Activated CD8-positive, alpha-beta T cell treated with anti-CD3 and anti-CD28 coated beads, Interleukin-2, amount 10 ng/mL, durations not matched to agents 7 days and 5 days (primary cell): ENCODE results near the gene RICTOR. TPM values are rescaled to one million over a fixed set of nuclear protein-coding genes. Genes with fewer than 3 reads are reported as not detected.

ENCODE experiments used
- ATAC-seq: fragments of 150-1000 bp; cut with Tn5 transposase; one replicate; pipeline ENCODE4 v1.10.0; 2021; ENCODE audit warnings: moderate library complexity
- CTCF ChIA-PET: fragments of 350-600 bp; sonication (Branson Sonifier 250); formaldehyde crosslinking; loops from one replicate; lab custom pipeline; 2021; ENCODE audit warnings: antibody characterized with exemption; lab: Charles Lee
- POLR2A ChIA-PET: fragments of 350-600 bp; sonication (Branson Sonifier 250); formaldehyde crosslinking; loops from one replicate; lab custom pipeline; 2021; ENCODE audit warnings: antibody characterized with exemption; lab: Charles Lee
- DNase-seq: peaks from one replicate; pipeline ENCODE4 v3.0.0-alpha.2; 2020
- H3K27ac Mint-ChIP-seq: one replicate; pipeline ENCODE4 v1.8.0; 2021; ENCODE audit warnings: mild to moderate bottlenecking, mixed read lengths
- H3K27me3 Mint-ChIP-seq: one replicate; pipeline ENCODE4 v1.8.0; 2021; ENCODE audit warnings: low read depth, mixed read lengths
- H3K36me3 Mint-ChIP-seq: one replicate; pipeline ENCODE4 v1.8.0; 2021; ENCODE audit warnings: low read depth, mixed read lengths
- H3K4me1 Mint-ChIP-seq: one replicate; pipeline ENCODE4 v1.8.0; 2021; ENCODE audit warnings: low read depth, mixed read lengths
- H3K4me3 Mint-ChIP-seq: one replicate; pipeline ENCODE4 v1.8.0; 2021; ENCODE audit warnings: mild to moderate bottlenecking, mixed read lengths
- H3K9me3 Mint-ChIP-seq: one replicate; pipeline ENCODE4 v1.8.0; 2022; ENCODE audit warnings: mixed read lengths; ENCODE audit not compliant: insufficient read depth
- total RNA-seq, 2 experiments: library from RNA; stranded (reverse); gene quantifications; one replicate each; pipeline ENCODE4 v1.2.3, GENCODE V29; 2021

RICTOR gene
- total RNA-seq, 2 experiments from 2014 or later: 38.8 to 41.6 TPM

DNA sequence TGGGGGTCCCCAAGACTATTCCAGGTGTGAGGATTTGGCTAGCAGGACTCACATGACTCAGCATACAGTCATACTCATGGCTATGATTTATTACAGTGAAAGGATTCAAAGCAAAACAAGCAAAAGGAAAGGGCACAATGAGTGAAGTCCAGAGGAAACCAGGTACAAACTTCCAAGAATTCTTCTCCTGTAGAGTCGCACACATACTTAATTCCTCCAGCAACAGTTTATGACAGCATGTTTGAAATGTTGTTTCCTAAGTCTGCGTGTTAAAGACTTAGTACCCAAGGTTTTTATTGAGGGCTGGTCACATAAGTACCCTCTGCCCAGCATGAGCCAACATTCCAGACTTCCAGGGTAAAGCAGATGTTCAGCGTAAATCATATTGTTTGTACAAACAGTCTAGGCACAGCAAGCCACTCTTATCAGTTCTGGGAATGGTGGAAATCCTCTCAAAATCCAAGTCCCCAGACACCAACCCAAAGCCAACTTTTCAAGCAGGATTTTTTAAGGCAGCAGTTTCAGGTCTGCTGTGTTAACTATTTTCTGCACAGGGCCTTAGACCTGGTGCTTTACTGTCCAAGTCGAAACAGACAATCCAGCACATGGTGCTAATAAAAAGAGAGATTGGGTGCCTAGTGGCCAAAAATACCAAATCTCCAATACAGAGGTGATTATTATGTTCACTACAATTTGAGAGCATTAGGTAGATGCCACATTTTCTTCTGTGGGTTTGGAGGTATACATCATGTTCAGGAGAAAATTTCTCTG, 18.6 kb upstream of the RICTOR start:
- no peaks in the 10 kb centered on the region for H3K9me3 Mint-ChIP-seq
- peaks cover 29% of the 10 kb centered on the region for H3K27me3 Mint-ChIP-seq
- H3K27ac Mint-ChIP-seq: no peak overlapping the region
- no peak for ATAC-seq
- DNase-seq: no peak
- H3K4me1 Mint-ChIP-seq: no peaks in the 10 kb centered on the region
- ChIA-PET POLR2A (no interaction called here), CTCF (interaction anchor here (4.1 kb wide), 1 partner anchor 12 kb away, joined by 14 read pairs; no protein-coding TSS in a partner anchor)
- no peaks in the 10 kb centered on the region for H3K36me3 Mint-ChIP-seq
- H3K4me3 Mint-ChIP-seq: no peak overlapping the region

DNA sequence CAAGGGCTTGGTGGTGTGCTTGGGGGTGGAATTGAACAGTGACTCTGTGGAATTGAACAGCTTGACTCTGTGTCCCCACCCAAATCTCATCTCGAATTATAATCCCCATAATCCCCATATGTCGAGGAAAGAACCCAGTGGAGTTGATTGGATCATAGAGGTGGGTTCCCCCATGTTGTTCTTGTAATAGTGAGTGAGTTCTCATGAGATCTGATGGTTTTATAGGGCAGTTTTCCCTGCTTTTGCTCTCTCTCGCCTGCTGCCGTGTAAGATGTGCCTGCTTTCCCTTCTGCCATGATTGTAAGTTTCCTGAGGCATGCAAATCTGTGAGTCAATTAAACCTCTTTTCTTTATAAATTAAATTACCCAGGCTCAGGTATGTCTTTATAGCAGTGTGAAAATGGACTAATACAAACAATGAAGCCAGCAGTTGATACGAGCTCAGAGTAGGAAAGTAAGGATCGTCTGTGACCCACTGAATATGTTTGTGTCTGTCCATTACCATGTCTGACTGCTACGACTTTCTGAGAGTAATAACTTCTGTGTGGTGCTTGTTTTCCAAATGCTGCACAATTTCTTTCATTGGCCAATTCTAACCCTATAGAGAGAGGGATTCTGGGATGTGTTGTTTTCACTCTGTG, 17.9 kb upstream of the RICTOR start:
- H3K27ac Mint-ChIP-seq: no peak overlapping the region
- CTCF ChIA-PET: interaction anchor here (0.6 to 4.1 kb wide), 2 partner anchors 11 to 191 kb away, joined by 3 to 14 read pairs; no protein-coding TSS in a partner anchor
- H3K27me3 Mint-ChIP-seq: peaks cover 31% of the 10 kb centered on the region
- ATAC-seq (no peak), DNase-seq (no peak)
- H3K4me3 Mint-ChIP-seq: no peak overlapping the region
- peaks cover under 1% of the 10 kb centered on the region for H3K4me1 Mint-ChIP-seq
- no peaks in the 10 kb centered on the region for H3K36me3 Mint-ChIP-seq
- no peaks in the 10 kb centered on the region for H3K9me3 Mint-ChIP-seq
- POLR2A ChIA-PET: no interaction called here

DNA sequence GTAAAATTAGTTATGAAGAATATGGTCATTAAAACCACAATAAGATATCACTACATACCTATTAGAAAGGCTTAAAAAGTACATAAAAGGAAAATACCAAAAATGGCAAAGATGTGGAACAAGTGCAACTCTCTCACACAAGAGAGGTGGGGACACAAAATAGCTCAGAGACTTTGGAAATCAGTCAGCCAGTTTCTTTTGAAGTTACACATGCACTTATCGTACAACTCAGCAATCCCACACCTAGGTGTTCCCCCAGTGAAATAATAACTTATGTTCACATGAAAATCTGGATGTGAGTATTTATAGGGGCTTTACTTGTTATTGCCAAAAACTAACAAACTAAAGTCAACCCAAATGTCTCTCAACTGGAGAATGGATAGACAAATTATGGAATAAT, 9.8 kb upstream of the RICTOR start:
- Mint-ChIP-seq H3K36me3 (no peaks in the 10 kb centered on the region), H3K27ac (no peak overlapping the region), H3K4me3 (no peak overlapping the region), H3K9me3 (no peaks in the 10 kb centered on the region), H3K4me1 (peaks cover 7% of the 10 kb centered on the region), H3K27me3 (peaks cover 32% of the 10 kb centered on the region)
- ChIA-PET CTCF (no interaction called here), POLR2A (no interaction called here)
- ATAC-seq: no peak
- DNase-seq: no peak

DNA sequence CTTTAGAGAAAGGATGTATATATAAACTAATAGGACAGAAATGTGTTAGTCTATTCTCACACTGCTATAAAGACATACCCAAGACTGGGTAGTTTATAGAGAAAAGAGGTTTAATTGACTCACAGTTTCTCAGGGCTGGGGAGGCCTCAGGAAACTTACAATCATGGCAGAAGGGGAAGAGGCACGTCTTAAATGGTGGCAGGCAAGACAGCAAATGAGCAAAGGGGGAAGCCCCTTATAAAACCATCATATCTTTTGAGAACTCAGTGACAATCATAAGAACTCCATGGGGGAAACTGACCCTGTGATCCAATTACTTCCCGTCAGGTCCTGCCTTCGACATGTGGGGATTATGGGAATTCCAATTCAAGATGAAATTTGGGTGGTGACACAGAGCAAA, 8.8 kb upstream of the RICTOR start:
- Mint-ChIP-seq H3K4me1 (peaks cover 7% of the 10 kb centered on the region), H3K36me3 (no peaks in the 10 kb centered on the region), H3K27ac (no peak overlapping the region), H3K27me3 (peaks cover 27% of the 10 kb centered on the region), H3K9me3 (no peaks in the 10 kb centered on the region), H3K4me3 (no peak overlapping the region)
- ChIA-PET CTCF (no interaction called here), POLR2A (no interaction called here)
- ATAC-seq: no peak
- DNase-seq: no peak

DNA sequence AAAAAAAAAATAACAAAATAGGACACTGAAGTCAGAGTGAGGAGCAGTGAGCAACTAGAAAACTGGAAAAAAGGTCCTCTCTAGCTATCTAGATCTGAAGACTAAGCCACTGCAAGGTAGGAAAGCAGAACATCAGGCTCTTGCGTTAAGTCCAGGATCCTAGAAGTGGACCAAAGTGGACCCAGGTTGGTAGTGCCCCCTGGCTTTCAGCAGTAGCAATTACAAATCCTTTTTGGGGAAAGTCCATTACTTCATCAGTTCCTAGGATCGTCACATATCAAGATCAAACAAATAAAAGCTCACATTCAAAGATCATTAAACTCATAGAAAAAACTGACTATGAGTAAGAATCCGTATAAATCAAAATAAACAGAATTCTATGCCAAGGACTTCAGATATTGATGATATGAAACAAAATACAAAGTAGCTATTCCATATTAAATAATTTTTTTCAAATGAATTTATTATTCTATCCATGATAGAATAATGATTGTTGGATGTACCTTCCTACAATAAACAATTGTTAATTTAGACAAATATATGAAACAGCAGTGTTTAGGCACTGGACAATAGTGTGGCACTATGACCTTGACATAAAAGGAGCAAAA, 6.5 kb upstream of the RICTOR start:
- Mint-ChIP-seq H3K4me3 (no peak overlapping the region), H3K9me3 (no peaks in the 10 kb centered on the region), H3K36me3 (no peaks in the 10 kb centered on the region), H3K27ac (no peak overlapping the region), H3K27me3 (peaks cover 29% of the 10 kb centered on the region), H3K4me1 (peaks cover 19% of the 10 kb centered on the region)
- ChIA-PET CTCF (interaction anchor here (0.7 to 4.1 kb wide), 53 partner anchors 9 to 639 kb away, joined by 3 to 22 read pairs (median 4); no protein-coding TSS in a partner anchor), POLR2A (no interaction called here)
- ATAC-seq: peak; percentile 47
- DNase-seq: peak; percentile 53

DNA sequence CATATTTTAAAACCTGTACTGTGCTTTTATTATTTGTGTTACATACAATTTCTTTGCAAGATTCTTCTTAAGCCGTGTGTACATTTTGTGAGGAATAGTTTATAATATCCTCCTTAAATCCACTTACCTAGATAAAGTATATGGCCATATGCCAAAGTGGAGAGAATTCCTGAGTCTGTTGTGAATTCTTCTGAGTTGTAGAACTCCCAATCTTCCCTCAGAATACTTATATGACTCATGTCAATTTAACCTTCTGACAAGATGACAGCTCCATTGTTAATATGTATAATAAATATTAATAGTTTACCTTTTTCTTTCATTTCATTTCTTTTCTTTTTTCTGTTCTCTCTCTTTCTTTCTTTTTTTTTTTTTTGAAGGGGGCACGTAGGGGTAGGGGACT, 6.0 kb upstream of the RICTOR start:
- ATAC-seq (no peak), DNase-seq (no peak)
- Mint-ChIP-seq H3K27me3 (peaks cover 29% of the 10 kb centered on the region), H3K36me3 (no peaks in the 10 kb centered on the region), H3K4me1 (peaks cover 23% of the 10 kb centered on the region), H3K9me3 (no peaks in the 10 kb centered on the region), H3K27ac (no peak overlapping the region), H3K4me3 (no peak overlapping the region)
- CTCF ChIA-PET: interaction anchor here (1.0 to 4.1 kb wide), 20 partner anchors 8 to 639 kb away, joined by 3 to 22 read pairs (median 8); no protein-coding TSS in a partner anchor
- POLR2A ChIA-PET: no interaction called here

DNA sequence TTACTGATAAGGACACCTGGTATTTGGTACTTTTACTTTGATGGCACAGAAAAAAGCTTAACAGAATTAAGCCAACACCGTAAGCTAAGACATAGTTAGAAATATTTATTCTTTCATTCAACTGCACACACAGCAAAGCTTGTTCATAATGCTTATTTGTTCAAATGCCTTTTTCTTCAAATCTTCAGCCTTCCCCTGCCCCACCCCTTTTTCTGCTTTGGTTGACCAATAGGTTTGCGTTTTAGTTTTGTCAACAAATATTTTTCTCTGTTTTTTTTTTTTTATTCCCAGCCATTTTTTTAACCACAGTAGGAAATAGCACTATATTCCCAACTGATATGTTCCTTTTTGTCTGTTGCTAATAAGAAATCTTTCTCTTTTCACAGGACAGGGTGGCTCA, 4.9 kb upstream of the RICTOR start:
- Mint-ChIP-seq H3K27me3 (peaks cover 29% of the 10 kb centered on the region), H3K27ac (no peak overlapping the region), H3K4me3 (no peak overlapping the region), H3K4me1 (peaks cover 23% of the 10 kb centered on the region), H3K36me3 (no peaks in the 10 kb centered on the region), H3K9me3 (no peaks in the 10 kb centered on the region)
- DNase-seq (no peak), ATAC-seq (no peak)
- ChIA-PET CTCF (interaction anchor here (0.8 to 4.1 kb wide), 4 partner anchors 68 to 138 kb away, joined by 3 to 22 read pairs (median 14); no protein-coding TSS in a partner anchor), POLR2A (no interaction called here)

DNA sequence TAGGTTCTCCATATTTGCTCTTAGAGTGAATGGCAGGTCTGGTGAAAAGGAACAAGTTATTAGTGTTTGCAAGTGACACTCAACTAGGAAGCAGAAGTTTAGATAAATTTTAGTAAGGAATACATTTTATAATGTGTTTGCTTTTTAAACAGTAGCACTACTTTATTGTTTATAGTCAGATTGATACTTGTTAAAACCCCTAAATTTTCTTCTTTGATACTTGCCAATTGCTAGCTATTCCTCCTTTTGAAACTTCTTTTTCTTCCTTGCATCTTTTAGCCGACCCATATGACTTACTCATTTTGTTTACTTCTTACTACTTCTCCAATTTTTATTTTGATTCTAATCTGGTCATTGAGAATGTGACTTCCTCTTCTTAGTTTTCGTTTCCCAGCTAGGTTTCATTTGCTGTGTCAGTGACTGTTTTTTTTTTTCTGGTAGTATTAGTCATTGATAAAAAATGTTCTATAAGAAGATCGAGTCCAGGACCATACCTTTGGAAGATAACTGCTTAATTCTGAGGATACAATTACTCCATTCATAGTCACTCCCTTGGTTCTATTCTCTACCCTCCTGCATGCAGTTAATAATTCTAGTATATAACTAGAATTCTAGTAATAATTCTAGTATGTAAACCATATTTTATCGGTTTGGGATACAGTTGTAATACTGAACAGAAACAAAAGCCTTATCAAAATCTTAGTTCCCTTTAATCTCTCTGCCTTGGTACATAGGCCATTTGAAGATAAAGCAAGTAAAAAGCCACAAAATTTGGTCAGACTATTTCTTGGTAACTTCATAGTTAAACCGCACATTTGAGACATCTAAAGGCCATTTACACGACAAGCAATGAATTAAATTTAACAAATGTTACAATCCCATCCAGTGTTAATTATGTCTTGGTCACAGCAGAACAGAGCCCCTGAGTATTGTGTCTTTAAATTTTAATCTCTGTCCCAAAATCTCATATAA, 2.8 kb upstream of the RICTOR start:
- Mint-ChIP-seq H3K27me3 (peaks cover 21% of the 10 kb centered on the region), H3K4me1 (peaks cover 27% of the 10 kb centered on the region), H3K9me3 (no peaks in the 10 kb centered on the region), H3K36me3 (peaks cover 9% of the 10 kb centered on the region), H3K4me3 (peak overlapping the region; percentile 38), H3K27ac (peak overlapping the region; percentile 14)
- ATAC-seq (no peak), DNase-seq (no peak)
- ChIA-PET CTCF (interaction anchor here (0.7 kb wide), 1 partner anchor 9 kb away, joined by 3 read pairs; no protein-coding TSS in a partner anchor), POLR2A (no interaction called here)

DNA sequence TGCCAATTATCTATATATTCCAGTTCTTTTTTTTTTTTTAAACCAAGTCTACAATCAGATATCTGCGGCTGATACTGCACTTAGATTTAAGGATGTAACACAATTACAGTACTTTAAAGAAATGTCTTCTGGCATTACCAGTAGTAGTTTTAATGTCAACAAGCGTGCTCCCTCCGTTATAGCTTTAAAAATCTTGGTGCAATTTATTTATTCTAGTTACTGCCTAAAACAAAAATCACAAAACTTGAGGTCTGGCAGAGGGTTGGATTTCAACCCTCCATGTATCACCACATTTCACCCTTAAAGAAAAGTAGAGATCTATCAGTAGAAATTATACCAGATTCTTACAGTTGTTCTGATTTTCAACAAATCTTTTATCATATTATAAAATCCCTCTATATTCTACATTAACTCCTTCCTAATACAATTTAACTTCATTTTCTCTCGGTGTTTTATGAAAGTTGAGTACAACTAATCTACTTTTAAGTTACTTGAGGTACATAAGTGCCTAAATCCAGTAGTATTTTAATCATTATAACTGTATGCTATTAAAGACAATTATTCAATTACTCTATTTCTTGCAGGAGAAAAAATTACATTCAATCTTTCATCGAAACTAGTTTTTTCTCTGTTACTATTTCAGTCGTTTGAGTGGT, 2.0 kb upstream of the RICTOR start:
- ChIA-PET POLR2A (no interaction called here), CTCF (no interaction called here)
- peaks cover 35% of the 10 kb centered on the region for H3K4me1 Mint-ChIP-seq
- no peak for ATAC-seq
- peak overlapping the region; percentile 1 for H3K4me3 Mint-ChIP-seq
- no peak for DNase-seq
- peaks cover 21% of the 10 kb centered on the region for H3K27me3 Mint-ChIP-seq
- no peaks in the 10 kb centered on the region for H3K9me3 Mint-ChIP-seq
- no peak overlapping the region for H3K27ac Mint-ChIP-seq
- peaks cover 15% of the 10 kb centered on the region for H3K36me3 Mint-ChIP-seq

DNA sequence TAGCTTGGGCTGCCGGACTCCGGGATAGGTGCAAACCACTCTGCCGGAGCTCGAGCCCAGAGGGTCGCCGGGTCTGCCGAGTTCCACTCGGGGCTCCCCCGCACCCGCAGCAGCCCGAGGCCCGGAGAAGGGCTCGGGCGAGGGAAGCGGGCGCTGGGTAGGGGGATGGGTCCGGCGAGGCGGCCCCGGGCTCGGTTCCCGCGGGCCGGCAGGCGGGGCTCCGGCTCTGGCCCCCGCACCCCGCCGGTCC, 507 bp downstream of the RICTOR start:
- no peaks in the 10 kb centered on the region for H3K9me3 Mint-ChIP-seq
- ATAC-seq: peak; percentile 48
- peaks cover 29% of the 10 kb centered on the region for H3K36me3 Mint-ChIP-seq
- peaks cover 38% of the 10 kb centered on the region for H3K4me1 Mint-ChIP-seq
- peaks cover 10% of the 10 kb centered on the region for H3K27me3 Mint-ChIP-seq
- CTCF ChIA-PET: interaction anchor here (0.9 to 2.1 kb wide), 2 partner anchors 12 to 209 kb away, joined by 3 to 8 read pairs; no protein-coding TSS in a partner anchor
- H3K4me3 Mint-ChIP-seq: peak overlapping the region; percentile 96
- POLR2A ChIA-PET: interaction anchor here (0.6 to 1.3 kb wide), 4 partner anchors 17 to 139 kb away, joined by 3 to 4 read pairs (median 3); no protein-coding TSS in a partner anchor
- no peak for DNase-seq
- H3K27ac Mint-ChIP-seq: peak overlapping the region; percentile 95
